ENCODE results near the gene PPP1R1A.

The PPP1R1A gene

DNA sequence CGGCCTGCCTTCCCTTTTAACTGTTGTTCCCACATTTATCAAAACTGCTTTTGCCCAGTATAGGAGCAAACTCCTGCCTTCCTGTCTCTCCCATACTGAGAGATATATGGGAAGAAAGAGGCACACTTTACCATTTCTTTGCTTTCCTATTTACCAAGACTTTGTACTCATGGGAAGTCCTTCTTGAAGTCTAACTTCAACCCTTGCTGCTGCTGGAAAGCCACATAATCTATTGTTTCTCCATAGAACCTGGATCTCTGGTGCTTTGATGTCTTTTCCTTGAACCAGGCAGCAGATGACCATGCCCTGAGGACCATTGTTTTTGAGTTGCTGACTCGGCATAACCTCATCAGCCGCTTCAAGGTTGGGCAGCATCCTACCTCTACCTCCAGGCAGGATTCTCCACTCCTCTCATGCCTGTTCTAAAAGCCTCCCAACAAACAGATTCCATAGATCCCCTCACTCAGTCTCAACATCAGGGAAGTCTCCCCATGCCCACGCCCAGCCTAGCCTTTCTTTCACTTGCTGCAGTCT lies 18.4 kb downstream of the PPP1R1A start:
- no peak for DNase-seq

DNA sequence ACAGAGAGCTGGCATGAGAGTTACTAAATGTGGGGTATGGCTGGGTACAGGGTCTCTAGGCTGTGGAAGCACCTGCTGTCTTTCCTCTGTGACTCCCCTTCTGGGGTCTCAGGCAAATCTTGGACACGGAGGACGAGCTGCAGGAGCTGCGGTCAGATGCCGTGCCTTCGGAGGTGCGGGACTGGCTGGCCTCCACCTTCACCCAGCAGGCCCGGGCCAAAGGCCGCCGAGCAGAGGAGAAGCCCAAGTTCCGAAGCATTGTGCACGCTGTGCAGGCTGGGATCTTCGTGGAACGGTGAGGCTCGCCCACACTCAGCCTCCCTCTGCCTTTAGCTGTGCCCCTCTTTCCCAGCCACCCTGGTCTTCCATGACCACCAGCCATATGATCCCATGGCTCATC lies 19.4 kb downstream of the PPP1R1A start:
- no peak for DNase-seq

DNA sequence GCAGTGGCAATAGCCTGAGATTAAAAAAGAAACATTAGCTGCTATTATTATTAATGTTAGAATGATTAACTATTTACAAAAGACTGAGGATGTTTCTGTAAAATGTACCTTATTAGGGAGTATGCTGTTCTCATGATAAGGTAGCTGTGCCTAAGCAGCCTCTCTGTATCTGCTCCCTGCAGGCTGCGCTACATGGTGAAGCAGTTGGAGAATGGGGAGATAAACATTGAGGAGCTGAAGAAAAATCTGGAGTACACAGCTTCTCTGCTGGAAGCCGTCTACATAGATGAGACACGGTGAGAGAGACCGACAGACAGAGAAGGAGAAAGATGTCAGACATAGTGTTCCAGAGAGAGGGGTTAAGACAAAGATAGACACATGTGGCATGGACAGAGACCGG lies 21.7 kb downstream of the PPP1R1A start:
- no peak for DNase-seq

DNA sequence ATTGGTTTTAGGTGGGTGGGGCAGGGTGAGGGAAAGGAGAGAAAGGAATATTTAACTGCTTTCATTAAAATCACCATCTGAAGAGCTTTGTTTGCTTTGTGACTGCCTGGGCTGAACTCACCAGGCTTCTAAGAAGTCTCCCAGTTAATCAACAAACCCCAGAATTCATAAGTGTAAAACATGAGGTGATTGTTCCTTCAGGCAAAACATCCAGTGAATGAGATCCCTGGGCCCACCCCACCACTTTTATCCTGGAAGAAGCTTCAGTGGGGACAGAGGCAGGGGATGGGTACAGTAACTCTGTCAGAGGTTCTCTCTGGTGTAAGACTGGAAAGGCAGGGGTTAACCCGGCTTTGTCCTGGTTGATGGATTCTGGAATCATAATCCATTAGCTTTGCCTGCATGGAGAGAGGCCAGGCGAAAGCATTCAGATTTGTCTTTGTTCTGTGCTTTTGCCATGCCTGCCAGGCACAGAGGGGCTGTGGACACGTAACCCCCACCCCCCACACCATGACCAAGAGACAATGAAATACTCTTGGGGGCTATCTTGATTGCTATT lies 22.4 kb downstream of the PPP1R1A start:
- DNase-seq = no peak

DNA sequence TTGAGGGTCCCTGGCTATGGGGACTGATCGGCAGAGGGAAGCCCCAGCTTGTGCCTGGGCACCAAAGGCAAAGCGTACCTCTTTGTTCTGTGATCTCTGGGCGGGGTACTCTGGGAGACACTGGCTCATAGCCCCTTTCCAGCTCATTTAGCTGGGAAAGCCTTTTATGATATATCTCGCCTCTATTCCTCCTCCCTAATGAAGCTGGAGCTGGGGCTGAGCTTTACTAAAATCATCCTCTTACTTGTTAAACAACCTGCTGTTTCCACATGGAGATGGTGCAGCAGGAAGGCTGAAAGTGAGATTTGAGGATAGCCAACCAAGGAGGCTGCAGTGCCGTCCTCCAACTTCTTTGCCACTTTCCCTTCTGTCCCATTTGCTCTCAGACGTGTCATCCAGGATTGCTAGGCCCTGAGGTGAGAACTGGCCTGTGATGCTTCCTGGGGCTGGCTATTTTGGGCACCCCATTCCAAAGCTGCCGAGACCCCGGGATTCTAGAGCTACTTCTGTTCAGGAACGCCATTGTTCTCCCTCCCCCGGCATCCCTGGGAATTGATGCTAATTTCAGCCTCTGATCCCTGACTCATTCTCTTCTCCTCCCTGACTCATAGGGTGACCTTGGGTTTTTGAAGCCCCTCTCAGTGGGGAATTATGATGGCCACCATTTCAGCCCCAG lies 23.0 kb downstream of the PPP1R1A start:
- no peak for DNase-seq

DNA sequence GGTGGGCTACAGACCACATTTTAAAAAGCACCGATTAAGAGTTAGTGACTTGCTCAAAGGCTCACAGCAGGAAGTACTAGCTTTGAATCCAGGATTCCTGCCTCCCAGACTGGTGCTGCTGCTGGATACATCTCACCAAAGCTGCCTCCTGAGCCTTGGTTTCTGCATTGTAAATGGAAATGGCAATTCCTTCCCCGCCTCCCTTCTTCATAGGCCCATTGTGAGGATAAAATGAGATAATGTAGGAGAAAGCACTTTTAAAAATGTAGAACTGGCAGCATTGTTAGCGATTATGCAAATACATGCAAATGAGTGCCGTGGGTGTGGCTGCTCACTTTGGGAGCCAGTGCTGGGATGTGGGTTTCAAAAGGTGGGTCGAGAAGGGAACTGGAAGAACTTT lies 23.7 kb downstream of the PPP1R1A start:
- no peak for DNase-seq

DNA sequence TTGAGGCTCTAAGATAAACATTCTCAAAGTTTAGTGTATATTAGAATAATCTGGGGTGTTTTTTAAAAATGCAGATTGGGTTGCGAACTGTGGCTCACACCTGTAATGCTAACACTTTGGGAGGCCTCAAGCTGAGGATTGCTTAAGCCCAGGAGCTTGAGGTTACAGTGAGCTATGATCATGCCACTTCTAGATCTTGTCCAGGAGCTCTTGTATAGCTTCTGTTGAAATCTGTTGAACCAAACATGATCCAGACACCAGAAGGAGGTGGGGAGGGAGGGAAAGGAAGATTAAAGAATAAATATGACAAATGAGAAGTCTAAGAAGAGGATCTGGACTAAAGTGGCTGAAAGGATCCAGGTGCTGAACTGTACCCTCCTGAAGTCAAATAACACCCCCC lies 24.7 kb downstream of the PPP1R1A start:
- no peak for DNase-seq

DNA sequence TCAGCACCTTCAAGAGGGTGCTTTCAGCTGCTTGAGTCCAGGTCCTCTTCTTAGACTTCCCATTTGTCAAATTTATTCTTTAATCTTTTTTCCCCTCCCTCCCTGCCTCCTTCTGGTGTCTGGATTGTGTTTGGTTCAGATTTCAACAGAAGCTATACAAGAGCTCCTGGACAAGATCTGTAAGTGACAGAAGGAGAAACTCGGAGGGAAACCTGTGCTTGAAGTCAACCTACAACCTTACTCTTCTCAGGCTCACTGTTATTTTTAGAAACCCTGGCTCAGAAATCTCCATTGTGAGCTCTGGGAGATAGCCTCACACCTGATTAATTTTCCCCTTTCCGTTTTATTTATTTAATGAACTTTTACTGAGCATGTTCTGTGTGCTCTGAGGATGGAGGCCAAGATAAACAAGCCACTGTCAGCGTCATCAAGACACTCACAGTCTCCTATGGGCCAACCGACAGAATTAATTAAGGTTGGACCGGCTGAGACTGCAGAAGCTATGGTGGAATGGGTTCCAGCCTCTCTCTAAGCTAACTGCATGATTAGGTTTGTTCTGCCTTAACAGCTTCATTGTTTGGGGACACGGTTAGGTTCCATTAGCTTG lies 25.6 kb downstream of the PPP1R1A start:
- DNase-seq = no peak

DNA sequence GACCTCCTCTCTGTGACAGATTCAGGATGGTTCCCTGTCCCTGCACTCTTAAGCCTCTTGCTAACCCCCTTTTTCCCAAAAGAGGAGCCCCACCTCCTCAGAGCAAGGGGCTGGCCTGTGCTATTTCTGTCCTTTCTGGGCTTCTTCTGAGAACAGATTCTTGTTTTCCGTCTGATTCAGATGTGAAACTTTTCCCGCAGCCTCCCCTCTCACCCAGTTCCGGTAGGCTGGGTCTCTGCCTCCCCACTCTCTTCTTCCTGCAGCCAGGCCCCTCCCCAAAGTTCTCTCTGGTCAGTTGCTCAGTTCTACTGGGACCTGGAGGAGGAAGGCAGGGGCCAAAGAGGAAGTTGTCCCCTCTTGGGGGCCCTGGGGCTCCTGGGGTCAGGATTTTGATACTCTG lies 27.3 kb downstream of the PPP1R1A start:
- peak; percentile 74 for DNase-seq

DNA sequence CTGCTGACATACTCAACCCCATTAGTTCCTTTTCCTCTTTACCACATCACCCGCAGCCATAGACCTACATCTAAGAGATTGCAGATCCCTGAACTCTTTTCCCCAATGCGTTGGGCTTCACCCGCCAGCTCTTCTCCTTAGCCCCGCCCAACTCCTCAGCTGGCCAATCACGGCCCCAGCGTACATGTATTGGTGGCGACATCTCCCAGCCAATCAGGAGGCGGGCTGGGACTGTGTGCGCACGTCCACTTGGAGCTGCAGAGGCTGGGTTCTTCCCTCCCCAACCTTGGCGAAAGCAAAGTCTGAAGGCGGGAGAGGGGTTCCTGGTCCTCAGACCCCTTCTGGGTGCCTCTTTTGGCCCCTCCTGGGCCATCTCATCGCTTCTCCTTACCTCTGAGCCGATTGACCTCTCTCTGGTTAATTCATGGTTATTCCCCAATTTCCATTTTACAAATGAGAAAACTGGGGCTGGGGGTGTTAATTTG lies 28.0 kb downstream of the PPP1R1A start:
- peak; percentile 95 for DNase-seq

DNA sequence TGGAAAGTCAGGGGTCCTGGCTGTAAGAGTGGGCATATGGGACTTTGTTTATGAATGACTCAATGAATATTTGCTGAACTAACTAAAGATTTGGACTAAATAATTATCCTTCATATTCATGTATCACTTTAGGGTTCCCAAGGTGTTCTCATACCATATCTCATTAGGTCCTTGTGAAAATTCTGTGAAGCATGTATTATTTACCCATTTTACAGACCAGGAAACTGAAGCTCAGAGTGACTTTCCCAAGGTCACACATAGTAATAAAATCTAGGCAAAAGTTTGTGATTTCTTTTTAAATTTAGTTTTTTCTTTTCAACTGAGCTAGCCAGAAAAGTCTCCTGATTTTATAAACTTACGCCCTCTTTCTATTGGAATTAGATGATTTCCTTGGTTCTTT lies 29.7 kb downstream of the PPP1R1A start:
- DNase-seq = no peak

DNA sequence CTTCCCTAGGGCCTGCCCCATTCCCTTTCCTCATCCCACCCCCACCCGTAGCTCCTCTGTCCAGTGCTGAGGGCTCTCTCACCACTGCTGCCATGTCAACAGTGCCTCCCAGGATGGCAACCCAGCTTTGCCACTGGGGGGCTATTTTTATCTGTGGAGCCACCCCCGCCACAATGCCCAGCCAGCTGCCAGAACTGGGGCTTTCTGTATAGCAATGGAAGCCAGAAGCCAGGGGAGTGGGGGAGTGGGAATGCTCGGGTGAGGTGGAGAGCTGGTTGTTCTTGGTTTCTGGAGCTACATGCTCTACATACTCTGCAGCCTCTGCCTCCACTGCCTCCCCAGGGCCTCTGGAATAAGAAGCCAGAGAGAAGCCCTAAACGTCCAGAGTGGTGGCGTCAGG lies 30.1 kb downstream of the PPP1R1A start:
- no peak for DNase-seq

DNA sequence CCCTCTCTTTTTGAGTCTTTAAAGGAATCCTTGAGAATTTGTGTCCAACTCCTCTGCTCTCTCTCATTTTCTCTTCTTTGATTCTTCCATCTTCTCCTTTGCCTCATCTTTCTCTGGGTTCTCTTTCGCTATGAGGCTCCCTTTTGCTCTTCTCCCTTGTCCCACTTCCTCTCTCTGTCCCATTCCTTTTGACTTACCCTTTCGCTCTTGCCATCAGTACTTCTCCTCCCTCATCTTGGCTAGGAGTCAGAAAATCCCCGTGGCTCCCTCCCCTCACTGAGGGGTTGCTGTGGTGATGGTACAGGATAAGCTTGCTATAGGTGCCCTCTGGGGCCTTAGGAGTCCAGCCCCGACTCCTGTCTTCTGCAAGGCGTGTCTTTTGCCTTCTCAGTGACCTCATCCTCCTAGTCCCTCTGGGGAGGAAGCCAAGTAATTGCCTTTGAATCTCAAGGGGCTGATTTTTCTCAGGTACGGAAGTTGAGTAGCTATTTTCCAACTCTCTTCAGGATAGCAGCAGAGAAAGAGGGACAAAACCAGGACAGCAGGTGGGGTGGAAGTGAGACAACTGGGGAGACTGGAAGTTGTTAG lies 32.7 kb downstream of the PPP1R1A start:
- DNase-seq = no peak

DNA sequence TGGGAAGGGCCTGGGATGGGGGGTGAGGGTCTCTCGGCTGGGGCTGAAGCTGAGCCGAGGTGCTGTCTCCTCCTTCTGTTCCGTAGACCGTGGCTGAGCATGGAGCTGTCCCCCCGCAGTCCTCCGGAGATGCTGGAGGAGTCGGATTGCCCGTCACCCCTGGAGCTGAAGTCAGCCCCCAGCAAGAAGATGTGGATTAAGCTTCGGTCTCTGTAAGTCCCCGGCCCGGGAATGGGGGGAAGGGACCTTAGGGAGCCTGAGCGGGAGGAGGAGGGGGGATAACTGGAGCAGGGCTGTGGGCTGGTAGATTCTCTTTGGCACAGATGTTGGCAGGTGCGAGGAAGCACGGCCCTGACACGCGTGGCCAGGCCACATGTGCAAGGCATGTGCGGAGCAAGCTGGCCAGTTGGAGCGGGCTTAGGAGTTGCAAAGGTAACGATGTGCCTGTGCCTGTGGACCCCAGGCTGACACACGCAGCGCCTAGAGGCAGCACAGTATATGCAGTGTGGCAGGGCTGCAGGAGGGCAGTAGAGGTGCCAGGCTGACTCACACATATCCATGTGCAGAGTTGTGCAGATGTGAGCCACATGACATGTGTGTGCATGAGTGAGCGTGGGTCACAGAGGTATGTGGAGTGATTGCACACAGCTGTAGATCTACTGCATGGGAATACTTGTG lies 38.5 kb downstream of the PPP1R1A start:
- DNase-seq = peak; percentile 55

DNA sequence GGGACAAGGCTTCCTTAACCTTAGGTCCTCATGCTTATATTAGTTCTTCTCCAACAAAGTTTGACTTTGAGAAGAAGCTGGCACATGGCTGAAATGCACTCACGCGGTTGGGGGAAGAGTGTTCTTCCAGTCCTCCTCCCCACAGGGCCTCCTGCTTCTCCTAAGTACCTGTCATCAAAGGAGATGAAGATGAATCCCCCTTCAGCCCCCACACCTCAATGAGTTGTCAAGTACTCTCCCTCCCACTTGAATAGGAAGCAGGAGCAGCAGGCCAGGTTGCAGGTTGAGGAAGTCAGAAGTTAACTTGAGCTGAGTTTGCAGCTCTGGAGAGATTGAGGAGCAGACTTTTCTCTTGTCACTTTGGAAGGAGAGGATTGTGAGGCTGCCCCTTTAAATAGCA lies 41.9 kb downstream of the PPP1R1A start:
- DNase-seq = no peak

DNA sequence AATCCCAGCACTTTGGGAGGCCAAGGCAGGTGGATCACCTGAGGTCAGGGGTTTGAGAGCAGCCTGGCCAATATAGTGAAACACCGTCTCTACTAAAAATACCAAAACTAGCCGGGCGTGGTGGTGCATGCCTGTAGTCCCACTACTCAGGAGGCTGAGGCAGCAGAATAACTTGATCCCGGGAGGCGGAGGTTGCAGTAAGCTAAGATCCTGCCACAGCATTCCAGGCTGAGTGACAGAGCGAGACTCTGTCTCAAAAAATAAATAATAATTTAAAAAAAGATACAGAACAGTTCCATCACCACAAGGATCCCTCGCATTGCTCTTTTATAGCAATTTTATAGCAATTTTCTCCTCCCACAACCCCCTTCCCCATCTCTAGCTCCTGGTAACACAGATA lies 43.7 kb downstream of the PPP1R1A start:
- no peak for DNase-seq

DNA sequence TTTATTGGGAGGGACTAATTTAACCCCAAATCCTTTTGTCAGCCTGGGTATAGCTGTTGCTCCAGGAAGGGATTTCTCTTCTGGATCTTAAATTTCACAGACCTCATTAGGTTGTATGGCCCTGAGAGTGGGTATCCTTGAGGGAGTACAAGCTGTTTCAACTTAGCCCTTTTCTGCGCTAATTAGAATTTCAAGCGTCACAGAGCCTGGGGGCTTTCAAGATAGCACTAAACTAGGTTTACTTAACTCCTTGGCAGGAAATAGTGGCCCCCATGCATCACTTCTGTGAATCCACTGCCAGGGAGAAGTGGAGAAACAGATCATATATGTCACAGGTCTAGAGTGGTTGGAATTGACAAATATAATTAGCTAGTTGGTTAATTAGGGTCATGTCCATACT lies 44.9 kb downstream of the PPP1R1A start:
- no peak for DNase-seq

DNA sequence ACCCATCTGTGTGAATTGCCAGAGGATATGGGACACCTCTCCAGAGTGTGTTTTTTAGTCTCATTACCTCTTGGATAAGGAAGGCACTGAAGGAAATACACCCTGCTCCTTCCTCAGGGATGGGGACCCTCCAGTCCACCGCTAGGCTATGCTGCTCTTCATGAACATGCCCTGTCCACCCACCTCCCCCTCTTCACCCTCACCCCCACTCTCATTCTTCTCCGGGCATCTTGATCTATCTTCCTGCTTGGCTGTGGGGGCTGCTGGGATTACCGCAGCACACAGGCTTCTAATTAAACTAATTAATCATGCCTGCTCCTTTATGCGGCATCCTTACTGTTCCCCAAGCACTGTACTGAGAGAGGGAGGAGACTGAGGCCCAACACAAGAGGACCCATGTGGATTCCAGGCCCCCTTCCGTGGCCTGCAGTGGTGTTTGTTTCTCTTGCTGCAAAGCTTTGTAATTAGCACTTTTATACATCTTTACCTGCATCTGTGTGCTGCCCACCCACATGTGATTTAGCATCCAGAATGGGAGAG lies 46.6 kb downstream of the PPP1R1A start:
- no peak for DNase-seq

DNA sequence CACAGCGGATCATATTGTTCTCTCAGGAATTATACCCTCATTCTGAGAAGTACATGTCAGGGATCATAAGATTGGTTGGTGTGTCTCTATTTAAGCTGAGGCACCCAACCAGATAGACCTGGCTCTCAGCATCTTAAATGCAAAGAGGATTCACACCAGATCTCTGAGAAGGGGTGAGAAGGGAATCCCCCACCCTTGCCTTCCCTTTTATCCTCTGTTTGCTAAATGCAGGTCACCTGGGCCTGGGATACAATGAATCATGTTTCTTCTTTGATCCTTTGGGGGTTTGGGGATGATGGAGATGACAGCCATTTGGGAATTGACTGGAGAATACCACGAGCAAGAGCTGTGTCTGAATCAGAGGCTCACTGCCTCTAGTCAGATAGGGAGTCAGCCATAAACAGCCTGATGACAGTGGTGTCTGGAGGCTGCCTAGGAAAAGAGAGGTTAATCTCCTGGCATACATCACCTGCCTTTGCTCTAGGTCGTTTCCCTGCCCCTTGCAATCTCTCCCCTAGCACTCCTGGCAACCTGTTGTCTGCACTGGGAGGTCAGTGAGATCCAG lies 50.2 kb downstream of the PPP1R1A start:
- DNase-seq = no peak

DNA sequence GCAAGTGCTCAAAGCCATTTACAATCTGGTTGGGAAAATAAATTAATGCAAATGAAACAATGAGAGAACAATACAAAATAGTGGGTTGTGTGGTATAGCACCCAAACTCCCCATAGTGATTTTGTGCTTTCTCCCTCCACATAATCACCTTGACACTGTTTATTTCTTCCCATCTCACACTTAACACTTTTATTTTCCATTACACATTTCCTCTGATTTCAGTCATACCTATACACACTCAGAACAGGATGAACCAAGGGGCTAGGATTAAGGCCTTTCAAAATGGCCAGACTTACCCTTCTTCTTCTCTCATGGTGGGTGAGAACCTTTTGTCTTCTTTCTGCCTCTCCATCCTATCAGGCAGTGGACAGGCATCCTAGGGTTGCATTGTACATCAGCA lies 53.0 kb downstream of the PPP1R1A start:
- DNase-seq = no peak

DNA sequence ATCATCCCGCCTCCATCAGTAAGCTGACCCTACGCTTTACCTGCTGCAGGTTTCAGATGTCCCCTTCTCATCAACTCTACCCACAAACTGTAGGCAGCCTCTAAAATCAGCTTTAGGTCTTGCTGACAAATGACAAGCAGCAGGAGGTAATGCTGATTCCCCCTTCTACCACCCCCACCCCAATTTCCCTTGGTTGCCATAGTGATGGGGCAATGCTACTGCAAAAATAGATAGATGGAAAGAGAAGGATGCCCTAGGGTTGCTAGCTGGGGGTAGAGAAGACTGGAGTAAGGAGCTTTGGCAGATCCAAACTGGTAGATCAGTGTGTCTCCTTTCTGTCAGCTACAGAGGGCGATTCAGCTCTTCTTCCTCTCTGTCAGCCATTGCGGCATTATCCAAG lies 58.9 kb downstream of the PPP1R1A start:
- DNase-seq = no peak

Data from left hindlimb (tissue), 1 donor.